HG03469 (cell line): ENCODE results near the gene EXOSC5.

Source experiments
- ATAC-seq: cut with Tn5 transposase; IDR thresholded peaks from one replicate; pipeline ENCODE4 v1.9.1; 2021; ENCODE audit warnings: mild to moderate bottlenecking, moderate library complexity, moderate number of reproducible peaks; ENCODE audit not compliant: unreplicated experiment

Gene EXOSC5

GRCh38 chr19:41426952-41427646 is 29.9 kb upstream of the EXOSC5 start, which contains the start of gene B3GNT8:
B3GNT8 (minus strand) TSS chr19:41427374; CDS start chr19:41426778, 596 bp downstream.
- no peak for ATAC-seq

GRCh38 chr19:41426116-41426841 is 29.1 kb upstream of the EXOSC5 start:
- ATAC-seq = no peak

GRCh38 chr19:41425174-41426115 is 28.3 kb upstream of the EXOSC5 start:
- no peak for ATAC-seq

GRCh38 chr19:41424335-41425173 is 27.4 kb upstream of the EXOSC5 start:
- ATAC-seq = no peak

- no peak for ATAC-seq
Observed at GRCh38 chr19:41422955-41423354, 25.8 kb upstream of the EXOSC5 start.

GRCh38 chr19:41422456-41422855 is 25.3 kb upstream of the EXOSC5 start:
- ATAC-seq = no peak

- ATAC-seq = no peak
Observed at GRCh38 chr19:41421973-41422372, 24.8 kb upstream of the EXOSC5 start.

GRCh38 chr19:41421314-41421713 is 24.2 kb upstream of the EXOSC5 start:
- no peak for ATAC-seq

- no peak for ATAC-seq
Observed at GRCh38 chr19:41420101-41420880, 23.1 kb upstream of the EXOSC5 start.

GRCh38 chr19:41416194-41416674 is 19.1 kb upstream of the EXOSC5 start:
- no peak for ATAC-seq

- ATAC-seq = no peak
Observed at GRCh38 chr19:41415154-41415571, 18.0 kb upstream of the EXOSC5 start.

- no peak for ATAC-seq
Observed at GRCh38 chr19:41414461-41414860, 17.3 kb upstream of the EXOSC5 start.

GRCh38 chr19:41413947-41414346 is 16.8 kb upstream of the EXOSC5 start:
- ATAC-seq = no peak

- ATAC-seq = no peak
Observed at GRCh38 chr19:41412953-41413352, 15.8 kb upstream of the EXOSC5 start.

GRCh38 chr19:41411968-41412265 is 14.8 kb upstream of the EXOSC5 start:
- no peak for ATAC-seq

- ATAC-seq = no peak
Observed at GRCh38 chr19:41411100-41411967, 14.2 kb upstream of the EXOSC5 start.

- no peak for ATAC-seq
Observed at GRCh38 chr19:41410336-41411054, 13.3 kb upstream of the EXOSC5 start.

GRCh38 chr19:41409288-41409687 is 12.1 kb upstream of the EXOSC5 start:
- no peak for ATAC-seq
